SU-DHL-6 (cell line): ENCODE measurements around the gene RBM20.

Source experiments
- CTCF ChIP-seq: fragments of 200-600 bp; sonication (generic); IDR thresholded peaks from one replicate; pipeline ENCODE4 v1.5.1; 2017; ENCODE audit warnings: antibody characterized with exemption, mild to moderate bottlenecking, low read length, moderate library complexity; ENCODE audit not compliant: insufficient read depth, poor library complexity, severe bottlenecking
- EZH2phosphoT487 ChIP-seq: fragments of 200-600 bp; sonication (generic), shearing (Covaris generic); conservative IDR thresholded peaks from 2 replicates; pipeline ENCODE4 v1.6.1; 2018; ENCODE audit warnings: mild to moderate bottlenecking, antibody characterized with exemption, low read length, moderate library complexity, mixed read lengths

- TF ChIP-seq CTCF = no peak
- no peak for TF ChIP-seq EZH2phosphoT487
Measured at GRCh38 chr10:110798340-110798739, 154.2 kb downstream of the RBM20 start.
